Peyer's patch (tissue), 4 donors: ENCODE results near the gene HKDC1.

Experiments used
- POLR2A ChIP-seq, 2 donors: fragments of 450-650 bp; IDR thresholded peaks; one replicate each; pipeline ENCODE4 v1.5.1; 2017; ENCODE audit warnings: antibody characterized with exemption in 2 of 2, mild to moderate bottlenecking in 2 of 2, moderate library complexity in 2 of 2
- TF ChIP-seq, protein P1 (sequence below), 6 experiments: fragments of 450-650 bp in 4 of 6; fragments of 200-600 bp in 2 of 6; sonication (generic) in 1 of 6; IDR thresholded peaks; one replicate each; pipeline ENCODE4 v1.5.1; 2017 to 2019; ENCODE audit warnings: antibody characterized with exemption in 6 of 6, mild to moderate bottlenecking in 3 of 6, moderate library complexity in 1 of 6

DNA sequence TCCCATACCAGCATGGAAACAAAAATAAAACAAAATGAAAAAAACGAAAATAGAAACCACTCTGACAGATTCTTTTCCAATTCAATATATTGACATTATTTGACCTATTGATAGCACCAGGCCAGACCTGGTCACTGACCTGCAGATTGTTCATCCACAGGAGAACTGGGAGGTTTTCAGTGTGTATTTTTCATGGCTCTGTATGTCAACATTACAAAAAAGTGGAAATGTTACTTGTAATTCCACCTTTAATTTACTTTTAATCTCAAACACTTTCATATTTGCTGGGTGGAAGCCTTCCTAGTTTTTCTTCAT lies 2.9 kb downstream of the HKDC1 start:
- TF ChIP-seq, protein P1, sequence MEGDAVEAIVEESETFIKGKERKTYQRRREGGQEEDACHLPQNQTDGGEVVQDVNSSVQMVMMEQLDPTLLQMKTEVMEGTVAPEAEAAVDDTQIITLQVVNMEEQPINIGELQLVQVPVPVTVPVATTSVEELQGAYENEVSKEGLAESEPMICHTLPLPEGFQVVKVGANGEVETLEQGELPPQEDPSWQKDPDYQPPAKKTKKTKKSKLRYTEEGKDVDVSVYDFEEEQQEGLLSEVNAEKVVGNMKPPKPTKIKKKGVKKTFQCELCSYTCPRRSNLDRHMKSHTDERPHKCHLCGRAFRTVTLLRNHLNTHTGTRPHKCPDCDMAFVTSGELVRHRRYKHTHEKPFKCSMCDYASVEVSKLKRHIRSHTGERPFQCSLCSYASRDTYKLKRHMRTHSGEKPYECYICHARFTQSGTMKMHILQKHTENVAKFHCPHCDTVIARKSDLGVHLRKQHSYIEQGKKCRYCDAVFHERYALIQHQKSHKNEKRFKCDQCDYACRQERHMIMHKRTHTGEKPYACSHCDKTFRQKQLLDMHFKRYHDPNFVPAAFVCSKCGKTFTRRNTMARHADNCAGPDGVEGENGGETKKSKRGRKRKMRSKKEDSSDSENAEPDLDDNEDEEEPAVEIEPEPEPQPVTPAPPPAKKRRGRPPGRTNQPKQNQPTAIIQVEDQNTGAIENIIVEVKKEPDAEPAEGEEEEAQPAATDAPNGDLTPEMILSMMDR (IDR thresholded peaks at IDR 0.05), result no peak
- no peak for TF ChIP-seq POLR2A (IDR thresholded peaks at IDR 0.05)
